Prostate gland (tissue), 2 donors: ENCODE data around the gene ZBTB8OS. TPM values are rescaled to one million over a fixed set of nuclear protein-coding genes. Genes with fewer than 3 reads are reported as not detected.

Experiments
- DNase-seq: peaks from one replicate; pipeline ENCODE4 v3.0.0-alpha.2; 2019; ENCODE audit warnings: low spot score
- H3K27ac ChIP-seq, 2 donors: fragments of 200-600 bp; sonication (generic); 2 replicates each; pipeline ENCODE4 v1.5.1; 2017 to 2019
- H3K27me3 ChIP-seq: fragments of 200-600 bp; sonication (generic); replicated peaks from 2 replicates; pipeline ENCODE4 v1.5.1; 2019; ENCODE audit not compliant: insufficient read depth
- H3K36me3 ChIP-seq, 2 donors: fragments of 200-600 bp; sonication (generic); 1 replicate in 1 of 2; 2 replicates in 1 of 2; pipeline versions ENCODE4 v1.5.1 to v1.8.1; 2017 to 2019
- H3K4me1 ChIP-seq: fragments of 200-600 bp; sonication (generic); replicated peaks from 2 replicates; pipeline ENCODE4 v1.5.1; 2019
- H3K4me3 ChIP-seq, 2 donors: fragments of 200-600 bp; sonication (generic); 2 replicates each; pipeline ENCODE4 v1.5.1; 2017 to 2019
- H3K9me3 ChIP-seq: fragments of 200-600 bp; sonication (generic); 2 replicates; pipeline ENCODE4 v1.5.1; 2017
- POLR2A ChIP-seq: fragments of 450-650 bp; IDR thresholded peaks from one replicate; pipeline ENCODE4 v1.6.1; 2016; ENCODE audit warnings: antibody characterized with exemption, mild to moderate bottlenecking
- POLR2AphosphoS5 ChIP-seq: sonication (generic); formaldehyde crosslinking; IDR thresholded peaks from one replicate; pipeline ENCODE4 v1.6.1; 2017; ENCODE audit warnings: antibody characterized with exemption
- WGBS: methylation state at CpG from one replicate; pipeline ENCODE4 v1.1.5; 2018; 5-methylcytosine and 5-hydroxymethylcytosine counted together
- intact Hi-C: fragments of 100-400 bp; cut with DNase I; formaldehyde crosslinking; loops from one replicate; pipeline ENCODE4 v1.14.2; 2022
- total RNA-seq, 2 donors: library from RNA; depleted of rRNA; stranded (reverse); fragments of >200 nt; gene quantifications; one replicate each; pipeline ENCODE4 v1.1.0, GENCODE V29; 2016
- TF ChIP-seq, protein P1 (sequence below), 4 experiments: fragments of 200-600 bp in 2 of 4; fragments of 450-650 bp in 2 of 4; sonication (generic) in 2 of 4; IDR thresholded peaks; 1 replicate in 3 of 4; 2 replicates in 1 of 4; pipeline ENCODE4 v1.5.1; 2016 to 2019; ENCODE audit warnings: antibody characterized with exemption in 4 of 4, mild to moderate bottlenecking in 2 of 4, moderate library complexity in 2 of 4

ZBTB8OS gene
- total RNA-seq, 2 donors from 2014 or later: 32.7 to 38.7 TPM

DNA sequence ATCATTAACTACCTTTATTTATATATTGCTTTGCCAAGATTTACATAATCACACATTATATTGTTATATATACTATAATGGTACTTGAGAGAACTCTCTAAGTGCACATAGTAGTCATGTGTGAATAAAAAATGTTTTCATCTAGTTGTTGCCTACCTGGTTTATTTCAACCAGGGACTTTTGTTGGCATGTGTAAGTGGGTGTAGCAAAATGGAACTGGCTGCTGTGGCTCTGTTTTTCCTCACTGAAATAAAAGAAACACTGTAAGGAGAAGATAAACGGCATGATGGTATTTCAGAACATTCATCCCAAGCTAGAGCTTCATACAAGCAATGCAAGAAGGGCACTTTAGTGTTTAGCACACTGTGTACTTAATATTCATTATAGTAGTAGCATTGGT, 15.6 kb upstream of the ZBTB8OS start:
- WGBS: 45% methylated on average over 1 of the region's 1 CpG

GRCh38 chr1:32659581-32659980, 9.2 kb upstream of the ZBTB8OS start:
- intact Hi-C loops: no loop called here
- WGBS: 80% methylated on average over 1 of the region's 1 CpG
- no peaks in the 10 kb centered on the region for H3K4me1 ChIP-seq
- H3K9me3 ChIP-seq: no peaks in the 10 kb centered on the region
- TF ChIP-seq, protein P1, sequence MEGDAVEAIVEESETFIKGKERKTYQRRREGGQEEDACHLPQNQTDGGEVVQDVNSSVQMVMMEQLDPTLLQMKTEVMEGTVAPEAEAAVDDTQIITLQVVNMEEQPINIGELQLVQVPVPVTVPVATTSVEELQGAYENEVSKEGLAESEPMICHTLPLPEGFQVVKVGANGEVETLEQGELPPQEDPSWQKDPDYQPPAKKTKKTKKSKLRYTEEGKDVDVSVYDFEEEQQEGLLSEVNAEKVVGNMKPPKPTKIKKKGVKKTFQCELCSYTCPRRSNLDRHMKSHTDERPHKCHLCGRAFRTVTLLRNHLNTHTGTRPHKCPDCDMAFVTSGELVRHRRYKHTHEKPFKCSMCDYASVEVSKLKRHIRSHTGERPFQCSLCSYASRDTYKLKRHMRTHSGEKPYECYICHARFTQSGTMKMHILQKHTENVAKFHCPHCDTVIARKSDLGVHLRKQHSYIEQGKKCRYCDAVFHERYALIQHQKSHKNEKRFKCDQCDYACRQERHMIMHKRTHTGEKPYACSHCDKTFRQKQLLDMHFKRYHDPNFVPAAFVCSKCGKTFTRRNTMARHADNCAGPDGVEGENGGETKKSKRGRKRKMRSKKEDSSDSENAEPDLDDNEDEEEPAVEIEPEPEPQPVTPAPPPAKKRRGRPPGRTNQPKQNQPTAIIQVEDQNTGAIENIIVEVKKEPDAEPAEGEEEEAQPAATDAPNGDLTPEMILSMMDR (IDR thresholded peaks at IDR 0.05): no peak
- no peak for TF ChIP-seq POLR2AphosphoS5
- TF ChIP-seq POLR2A: no peak
- no peaks in the 10 kb centered on the region for H3K27me3 ChIP-seq
- no peak for DNase-seq
- peaks cover 7 to 8% of the 10 kb centered on the region in 2 donors for H3K36me3 ChIP-seq
- no peak overlapping the region for H3K27ac ChIP-seq
- H3K4me3 ChIP-seq: no peak overlapping the region

More for the DNA sequence above, 15.6 kb upstream of the ZBTB8OS start:
- H3K4me1 ChIP-seq: no peaks in the 10 kb centered on the region
- DNase-seq: no peak
- TF ChIP-seq POLR2AphosphoS5: no peak
- TF ChIP-seq, protein P1 (IDR thresholded peaks at IDR 0.05): no peak
- no peak for TF ChIP-seq POLR2A
- intact Hi-C loops: no loop called here
- H3K36me3 ChIP-seq: peaks cover 0 to 16% of the 10 kb centered on the region in 2 donors
- H3K27ac ChIP-seq: no peak overlapping the region
- H3K4me3 ChIP-seq: no peak overlapping the region
- no peaks in the 10 kb centered on the region for H3K9me3 ChIP-seq
- no peaks in the 10 kb centered on the region for H3K27me3 ChIP-seq

DNA sequence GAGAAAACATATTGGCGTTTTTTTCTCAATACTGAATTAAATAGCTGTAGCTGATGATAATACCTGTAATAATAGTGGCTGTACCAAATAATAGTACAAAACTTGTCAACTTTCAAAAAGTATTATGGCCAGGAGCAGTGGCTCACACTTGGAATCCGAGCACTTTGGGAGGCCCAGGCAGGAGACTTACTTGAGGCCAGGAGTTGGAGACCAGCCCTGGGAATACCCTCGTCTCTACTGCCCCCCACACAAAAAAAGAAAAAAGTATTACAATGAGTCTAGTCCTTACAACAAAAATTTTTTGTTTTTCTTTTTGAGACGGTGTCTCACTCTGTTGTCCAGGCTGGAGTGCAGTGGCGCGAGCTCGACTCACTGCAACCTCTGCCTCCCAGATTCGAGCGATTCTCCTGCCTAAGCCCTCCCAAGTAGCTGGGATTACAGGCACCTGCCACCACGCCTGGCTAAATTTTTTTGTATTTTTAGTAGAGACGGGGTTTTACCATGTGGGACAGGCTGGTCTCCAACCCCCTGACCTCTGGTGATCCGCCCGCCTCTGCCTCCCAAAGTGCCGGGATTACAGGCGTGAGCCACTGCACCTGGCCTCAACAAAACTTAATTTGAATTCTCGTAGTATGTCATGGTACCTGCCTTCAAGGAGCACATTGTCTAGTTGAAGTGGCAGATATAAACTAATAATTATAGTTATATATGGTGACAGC, 2.1 kb upstream of the ZBTB8OS start:
- H3K4me1 ChIP-seq: peaks cover 9% of the 10 kb centered on the region
- no peak overlapping the region for H3K27ac ChIP-seq

DNA sequence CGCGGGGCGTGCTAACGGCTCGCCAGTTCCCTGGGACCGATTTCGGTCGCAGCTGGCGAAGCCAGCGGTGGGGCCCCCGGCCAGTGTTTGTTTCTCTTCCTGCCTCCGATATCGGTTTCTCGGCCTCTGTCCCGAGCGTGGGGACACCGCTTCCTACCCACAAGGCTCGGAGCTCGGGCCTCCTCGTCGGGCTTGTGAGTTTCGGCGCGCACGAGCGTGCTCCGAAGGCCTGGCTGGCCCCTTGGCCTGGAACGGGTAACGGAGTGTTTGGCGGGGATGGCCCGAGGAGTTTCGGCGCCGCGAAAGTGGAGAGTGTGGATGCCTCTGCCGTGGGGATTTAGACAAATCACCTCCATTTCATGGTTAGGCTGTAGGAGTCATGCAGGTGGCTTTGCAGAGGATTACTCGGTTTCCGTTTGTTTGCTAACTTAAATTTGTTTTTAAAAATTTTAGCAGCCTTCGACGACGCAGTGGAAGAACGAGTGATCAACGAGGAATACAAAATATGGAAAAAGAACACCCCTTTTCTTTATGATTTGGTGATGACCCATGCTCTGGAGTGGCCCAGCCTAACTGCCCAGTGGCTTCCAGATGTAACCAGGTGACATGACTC, 1.2 kb upstream of the ZBTB8OS start:
- peak overlapping the region; percentile 87 for H3K4me3 ChIP-seq
- H3K36me3 ChIP-seq: no peaks in the 10 kb centered on the region
- H3K9me3 ChIP-seq: no peaks in the 10 kb centered on the region
- H3K4me1 ChIP-seq: peaks cover 9% of the 10 kb centered on the region
- WGBS: under 1% methylated on average over 43 of the region's 43 CpGs
- TF ChIP-seq POLR2AphosphoS5 (no peak), POLR2A (no peak)
- TF ChIP-seq, protein P1 (IDR thresholded peaks at IDR 0.05): no peak
- intact Hi-C loops: loop anchor here (2.0 kb wide), 1 partner anchor 51 kb away; the partner anchor contains the start of gene SYNC
- DNase-seq: no peak
- H3K27ac ChIP-seq: peak overlapping the region; percentile 100
- no peaks in the 10 kb centered on the region for H3K27me3 ChIP-seq

More for the DNA sequence above, 2.1 kb upstream of the ZBTB8OS start:
- DNase-seq: no peak
- peak overlapping the region; percentile 87 for H3K4me3 ChIP-seq
- intact Hi-C loops: no loop called here
- 87% methylated on average over 16 of the region's 16 CpGs for WGBS
- peaks cover 1 to 2% of the 10 kb centered on the region in 2 donors for H3K36me3 ChIP-seq
- H3K27me3 ChIP-seq: no peaks in the 10 kb centered on the region
- TF ChIP-seq POLR2AphosphoS5 (no peak), POLR2A (no peak)
- TF ChIP-seq, protein P1 (IDR thresholded peaks at IDR 0.05): no peak
- no peaks in the 10 kb centered on the region for H3K9me3 ChIP-seq
